CD4-positive, alpha-beta T cell treated with Interferon gamma for 1 hour (primary cell): Measurements from ENCODE around the gene ZSCAN18.

Experiments used
- DNase-seq: peaks from one replicate; pipeline ENCODE4 v3.0.0-alpha.2; 2020

The ZSCAN18 gene

DNA sequence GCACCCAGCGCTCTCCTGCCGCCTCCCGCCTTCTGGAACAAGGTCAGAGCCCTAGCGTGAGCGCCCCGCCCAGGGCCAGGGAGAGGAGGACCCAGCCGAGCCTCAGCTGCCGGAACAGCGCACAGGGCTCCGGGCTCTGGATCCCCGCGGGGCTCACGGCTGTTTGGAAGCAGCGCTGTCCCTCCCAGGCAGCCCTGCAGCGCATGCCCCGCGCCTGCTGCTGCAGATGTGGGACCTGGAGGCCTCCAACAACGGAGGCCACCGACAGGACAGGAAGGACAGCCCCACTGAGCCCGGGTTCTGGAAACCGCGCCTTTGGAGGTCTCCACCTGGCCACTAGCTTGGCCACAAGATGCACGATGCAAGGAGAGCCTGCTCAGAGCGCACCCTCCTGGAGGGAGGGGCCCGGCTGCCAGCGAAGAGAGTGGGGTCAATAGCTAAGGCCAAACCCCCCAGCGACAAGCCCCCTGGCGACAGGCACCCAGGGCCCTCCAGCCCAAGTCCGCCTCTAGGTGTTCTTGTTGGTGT is 12.6 kb downstream of the ZSCAN18 start:
- no peak for DNase-seq

DNA sequence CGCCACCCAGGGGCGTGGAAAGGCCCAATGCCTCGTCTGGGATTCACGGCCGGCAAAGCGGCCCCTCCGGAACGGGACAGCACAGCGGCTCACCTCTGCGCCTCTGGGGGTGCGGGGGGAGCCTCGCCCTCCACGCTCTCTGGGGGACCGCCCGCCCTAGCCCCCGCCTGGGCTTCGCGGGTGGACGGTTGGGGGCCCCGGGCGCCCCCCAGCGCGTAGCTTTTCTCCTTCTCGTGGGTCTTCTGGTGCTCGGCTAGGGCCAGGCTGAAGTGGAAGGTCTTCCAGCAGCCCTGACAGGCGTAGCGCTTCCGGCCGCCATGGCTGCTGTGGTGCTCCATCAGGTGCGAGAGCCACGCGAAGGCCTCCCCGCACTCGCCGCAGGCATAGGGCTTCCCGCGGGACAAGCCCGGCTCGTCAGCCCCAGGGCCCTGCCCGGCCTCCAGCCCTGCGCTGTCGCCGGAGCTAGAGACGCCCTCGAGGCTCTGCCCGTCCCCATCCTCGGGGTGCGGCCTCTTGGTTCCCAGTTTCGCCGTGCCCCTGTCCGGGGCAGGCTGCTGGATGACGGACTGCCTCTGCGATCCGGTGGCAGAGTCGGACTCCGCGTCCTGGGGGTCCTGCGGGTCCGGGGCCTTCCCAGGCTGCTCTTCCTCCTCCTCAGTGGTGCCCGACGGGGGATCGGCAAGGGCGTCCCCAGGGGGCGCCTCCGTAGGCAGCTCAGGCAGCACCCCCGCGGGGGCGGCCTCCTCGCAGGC is 13.3 kb downstream of the ZSCAN18 start:
- DNase-seq: no peak

DNA sequence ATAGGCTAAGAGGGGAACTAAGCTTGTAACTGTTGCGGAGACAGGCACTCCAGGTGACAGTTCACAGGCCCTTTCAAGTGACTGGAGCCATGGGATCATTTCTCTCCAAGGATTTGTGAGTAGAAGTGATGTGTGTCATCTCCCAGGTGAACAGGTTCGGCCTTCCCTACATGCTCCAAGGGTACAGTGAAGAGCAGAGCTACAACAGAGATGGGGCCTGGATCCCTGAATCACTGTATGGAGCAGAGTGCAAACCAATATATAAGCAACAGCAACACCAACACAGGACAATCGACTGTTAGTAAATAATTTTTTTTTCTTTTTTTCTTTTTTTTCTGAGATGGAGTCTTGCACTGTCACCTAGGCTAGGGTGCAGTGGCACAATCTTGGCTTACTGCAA is 15.0 kb downstream of the ZSCAN18 start:
- no peak for DNase-seq

DNA sequence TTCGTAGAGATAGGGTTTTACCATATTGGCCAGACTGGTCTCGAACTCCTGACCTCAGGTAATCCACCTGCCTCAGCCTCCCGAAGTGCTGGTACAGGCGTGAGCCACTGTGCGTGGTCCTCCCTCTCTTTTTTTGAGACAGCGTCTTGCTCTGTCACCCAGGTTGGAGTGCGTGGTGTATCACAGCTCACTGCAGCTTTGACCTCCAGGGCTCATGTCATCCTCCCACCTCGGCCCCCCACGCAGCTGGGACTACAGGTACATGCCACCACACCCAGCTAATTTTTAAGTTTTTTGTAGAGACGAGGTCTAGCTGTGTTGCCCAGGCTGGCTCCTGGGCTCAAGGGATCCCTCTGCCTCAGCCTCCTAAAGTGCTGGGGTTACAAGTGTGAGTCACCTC is 18.2 kb downstream of the ZSCAN18 start:
- DNase-seq: no peak

DNA sequence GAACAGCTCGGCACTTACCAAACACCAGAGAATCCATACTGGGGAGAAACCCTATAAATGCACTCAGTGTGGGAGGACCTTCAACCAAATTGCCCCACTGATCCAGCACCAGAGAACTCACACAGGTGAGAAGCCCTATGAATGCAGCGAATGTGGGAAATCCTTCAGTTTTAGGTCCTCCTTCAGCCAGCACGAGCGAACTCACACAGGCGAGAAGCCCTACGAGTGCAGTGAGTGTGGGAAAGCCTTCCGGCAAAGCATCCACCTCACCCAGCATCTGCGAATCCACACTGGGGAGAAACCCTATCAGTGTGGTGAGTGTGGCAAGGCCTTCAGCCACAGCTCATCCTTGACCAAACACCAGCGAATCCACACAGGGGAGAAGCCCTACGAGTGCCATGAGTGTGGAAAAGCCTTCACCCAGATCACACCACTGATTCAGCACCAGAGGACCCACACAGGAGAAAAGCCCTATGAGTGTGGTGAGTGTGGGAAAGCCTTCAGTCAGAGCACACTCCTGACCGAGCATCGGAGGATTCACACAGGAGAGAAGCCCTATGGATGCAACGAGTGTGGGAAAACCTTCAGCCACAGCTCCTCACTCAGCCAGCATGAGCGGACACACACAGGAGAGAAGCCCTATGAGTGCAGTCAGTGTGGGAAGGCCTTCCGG is 30.7 kb downstream of the ZSCAN18 start:
- DNase-seq: no peak

DNA sequence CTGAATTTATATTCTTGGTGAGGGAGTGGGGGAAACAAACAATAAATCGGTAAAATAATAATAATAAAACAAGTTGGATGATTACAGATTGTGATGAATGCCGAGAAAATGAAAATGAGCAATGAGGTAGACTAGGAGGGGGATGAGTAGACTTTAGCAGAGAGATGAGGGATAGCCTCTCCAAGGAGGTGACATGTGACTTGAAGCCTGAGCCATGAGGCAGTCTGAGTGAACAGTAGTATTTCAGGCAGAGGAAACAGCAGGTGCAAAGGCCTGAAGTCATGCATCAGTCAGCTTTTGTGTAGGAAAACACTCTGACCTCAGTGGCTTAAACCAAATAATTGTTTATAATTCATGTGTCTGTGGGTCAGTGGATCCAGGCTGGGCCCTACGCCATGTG is 34.3 kb downstream of the ZSCAN18 start:
- DNase-seq: no peak

DNA sequence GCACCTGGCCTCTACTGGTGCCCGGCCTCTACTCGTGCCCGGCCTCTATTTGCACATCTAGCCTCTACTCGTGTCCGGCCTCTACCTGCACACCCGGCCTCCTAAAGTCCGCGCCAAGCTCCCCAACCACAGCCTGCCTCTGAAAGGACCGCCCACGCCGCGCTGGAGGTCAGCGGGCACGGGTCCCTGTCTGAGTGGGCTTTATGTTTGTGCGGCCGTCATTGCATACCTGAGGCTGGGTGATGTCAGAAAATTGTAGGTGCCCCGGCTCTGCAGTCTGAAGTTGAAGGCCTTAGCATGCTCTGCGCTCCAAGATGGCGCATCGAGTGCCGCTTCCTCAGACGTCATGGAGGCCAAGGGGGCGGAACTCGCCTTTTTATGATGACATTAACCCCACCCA is 37.8 kb downstream of the ZSCAN18 start:
- DNase-seq: no peak

DNA sequence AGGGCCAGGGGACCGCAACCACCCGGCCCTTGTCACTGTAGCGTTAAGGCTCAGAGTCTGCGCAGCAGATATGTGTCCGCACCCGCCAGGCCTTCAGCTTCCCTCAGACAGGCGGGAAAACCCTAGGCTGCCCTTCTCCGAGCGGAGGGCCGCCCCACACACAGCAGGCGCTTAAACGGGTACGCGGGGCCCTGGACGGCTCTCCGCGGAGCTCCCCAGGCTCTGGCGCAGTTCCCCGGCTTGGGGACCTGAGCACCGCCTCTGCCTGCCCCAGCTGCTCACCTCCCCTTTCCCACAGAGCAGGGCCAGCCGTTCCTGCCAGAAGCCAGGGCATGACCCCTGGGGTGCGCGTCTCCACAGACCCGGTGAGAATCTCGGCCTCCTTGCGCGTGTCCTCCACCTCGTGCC is 38.4 kb downstream of the ZSCAN18 start:
- no peak for DNase-seq

DNA sequence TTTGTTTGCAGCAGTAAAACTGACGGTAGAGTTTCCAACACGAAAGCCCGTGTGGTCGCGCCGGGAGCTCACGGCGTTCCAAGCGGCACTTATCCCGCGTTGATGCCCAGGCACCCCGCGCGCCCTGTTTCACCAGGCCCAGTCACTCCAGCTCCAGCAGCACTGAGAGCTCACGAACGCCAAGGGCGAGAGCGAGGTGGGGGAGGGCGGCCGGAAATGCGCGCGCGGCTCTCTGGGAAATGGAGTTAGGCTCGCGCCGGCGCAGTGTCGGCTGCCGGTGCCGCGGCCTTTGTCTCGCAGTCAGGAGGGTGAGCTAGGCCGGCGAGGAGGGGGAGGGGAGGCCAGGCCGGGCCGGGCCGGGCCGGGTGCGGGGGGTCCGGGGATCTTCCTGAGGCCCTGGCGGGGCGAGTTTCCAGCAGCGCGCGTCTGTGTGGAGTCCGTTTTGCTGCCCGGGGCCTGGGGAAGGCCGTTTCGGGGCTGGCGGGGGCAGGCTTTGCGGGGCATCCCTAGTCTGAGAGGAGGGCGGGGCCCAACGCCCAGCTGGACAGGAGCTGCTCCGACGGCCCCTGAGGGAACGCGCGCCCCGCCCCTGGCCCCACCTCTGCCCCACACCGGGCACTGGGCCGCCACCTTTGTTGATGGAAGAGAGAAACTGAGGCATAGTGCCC is 38.9 kb downstream of the ZSCAN18 start, which contains the start of gene ZNF135:
Gene ZNF135 (plus strand): TSS at position 280 of the 668 bp plus-strand sequence. CDS start 721 bp downstream, outside the sequence.
- DNase-seq: peak; percentile 77

DNA sequence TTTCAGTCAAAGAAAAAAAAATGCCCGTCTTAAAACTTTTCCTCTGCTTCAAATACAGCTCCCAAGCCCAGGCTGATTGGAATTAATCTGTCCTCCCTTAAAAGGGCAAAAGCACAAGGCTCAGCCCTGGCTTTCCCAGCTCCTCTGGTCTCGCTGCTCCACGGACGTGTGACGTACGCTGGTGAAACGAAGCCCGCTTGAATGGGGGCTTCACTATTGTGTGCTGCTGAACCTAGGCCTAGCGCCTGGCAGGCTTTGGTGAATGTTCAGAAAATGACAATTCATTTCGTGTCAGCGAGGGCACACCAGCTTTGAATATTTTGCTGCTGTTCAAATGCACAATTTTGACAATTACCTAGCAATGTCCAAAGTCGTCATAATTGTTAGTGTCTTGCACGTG is 39.6 kb downstream of the ZSCAN18 start:
- DNase-seq: no peak

DNA sequence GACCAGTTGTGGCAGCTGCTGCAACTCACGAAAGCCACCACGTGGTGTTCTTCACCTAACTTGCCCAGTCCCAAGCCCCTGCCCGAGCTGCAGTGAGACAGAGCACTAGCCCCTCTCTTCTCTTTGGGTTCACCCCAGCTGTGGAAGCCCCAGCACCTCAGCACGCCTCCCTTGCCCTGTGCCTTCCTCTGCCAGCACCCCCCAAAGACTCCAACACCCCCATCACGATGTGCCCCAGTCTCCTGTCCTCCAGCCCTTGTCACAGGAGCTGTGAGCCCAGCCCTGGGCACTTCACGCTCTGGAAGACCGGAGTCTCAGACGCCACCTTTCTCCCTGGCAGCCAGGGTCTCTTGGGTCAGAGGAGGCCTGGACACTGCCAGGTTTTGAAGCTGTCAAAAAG is 41.2 kb downstream of the ZSCAN18 start:
- no peak for DNase-seq

DNA sequence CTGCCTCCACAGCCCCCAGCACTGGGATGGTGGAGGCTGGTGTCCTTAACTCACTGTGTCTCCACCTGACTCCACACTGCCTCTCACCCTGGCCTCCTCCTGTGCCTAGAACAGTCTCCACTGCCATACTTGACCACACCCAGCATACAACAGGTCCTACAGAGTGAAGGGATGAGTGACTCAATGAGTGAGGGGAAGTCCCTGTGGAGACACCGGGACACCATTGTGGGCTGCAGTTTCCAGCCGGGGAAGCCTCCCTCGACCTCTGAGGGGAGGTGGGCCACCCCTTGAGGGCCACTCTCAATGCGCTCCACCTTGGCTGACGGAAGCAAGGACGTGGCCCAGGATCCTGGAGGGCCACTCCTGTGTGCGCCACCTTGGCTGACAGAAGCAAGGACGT is 41.8 kb downstream of the ZSCAN18 start:
- no peak for DNase-seq

DNA sequence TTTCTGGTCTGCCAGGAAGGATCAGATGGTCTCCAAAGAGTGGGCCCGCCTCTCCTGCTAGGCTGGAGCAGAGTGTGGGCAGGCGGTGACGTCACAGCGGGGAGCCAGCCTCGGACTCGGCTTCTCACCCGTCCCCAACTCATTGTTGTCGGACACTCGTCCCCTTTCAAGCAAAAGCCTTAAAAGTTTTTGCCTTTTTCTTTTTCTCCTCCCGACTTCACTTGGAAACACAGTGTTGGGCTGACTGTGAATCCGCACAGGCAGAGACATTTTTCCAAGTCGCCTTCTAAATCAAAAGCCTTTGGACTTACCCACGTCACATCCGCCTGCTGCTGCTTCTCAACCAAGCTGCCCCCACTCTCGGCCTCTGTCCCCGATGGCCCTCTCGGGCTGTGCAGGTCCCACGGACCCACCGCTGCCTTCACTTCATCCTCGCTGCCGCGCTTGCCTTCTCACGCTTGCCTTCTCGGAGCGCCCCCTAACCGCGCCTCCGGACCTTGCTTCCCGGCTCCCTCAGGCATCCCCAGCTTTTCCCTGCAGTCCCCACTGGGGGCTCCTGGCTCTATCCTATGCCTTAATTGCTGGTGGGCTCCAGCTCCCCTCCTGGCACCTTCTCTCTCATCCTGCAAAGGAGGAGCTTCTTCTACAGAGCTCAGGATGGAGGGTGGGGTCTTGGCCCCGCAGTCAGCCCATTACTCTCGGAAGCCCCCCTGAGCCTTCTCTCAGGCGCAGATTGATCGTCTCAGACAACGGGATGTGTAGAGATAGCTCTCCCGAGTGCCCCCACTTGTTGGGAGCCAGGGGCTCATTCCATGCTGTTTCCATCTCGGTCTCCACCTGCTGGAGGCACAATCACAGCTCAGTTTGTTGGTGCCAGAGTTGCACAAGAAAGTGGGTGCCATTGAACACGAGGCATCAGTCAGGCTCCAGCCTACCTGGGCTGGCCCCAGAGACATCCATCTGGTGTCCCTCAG is 42.8 kb downstream of the ZSCAN18 start:
- no peak for DNase-seq

DNA sequence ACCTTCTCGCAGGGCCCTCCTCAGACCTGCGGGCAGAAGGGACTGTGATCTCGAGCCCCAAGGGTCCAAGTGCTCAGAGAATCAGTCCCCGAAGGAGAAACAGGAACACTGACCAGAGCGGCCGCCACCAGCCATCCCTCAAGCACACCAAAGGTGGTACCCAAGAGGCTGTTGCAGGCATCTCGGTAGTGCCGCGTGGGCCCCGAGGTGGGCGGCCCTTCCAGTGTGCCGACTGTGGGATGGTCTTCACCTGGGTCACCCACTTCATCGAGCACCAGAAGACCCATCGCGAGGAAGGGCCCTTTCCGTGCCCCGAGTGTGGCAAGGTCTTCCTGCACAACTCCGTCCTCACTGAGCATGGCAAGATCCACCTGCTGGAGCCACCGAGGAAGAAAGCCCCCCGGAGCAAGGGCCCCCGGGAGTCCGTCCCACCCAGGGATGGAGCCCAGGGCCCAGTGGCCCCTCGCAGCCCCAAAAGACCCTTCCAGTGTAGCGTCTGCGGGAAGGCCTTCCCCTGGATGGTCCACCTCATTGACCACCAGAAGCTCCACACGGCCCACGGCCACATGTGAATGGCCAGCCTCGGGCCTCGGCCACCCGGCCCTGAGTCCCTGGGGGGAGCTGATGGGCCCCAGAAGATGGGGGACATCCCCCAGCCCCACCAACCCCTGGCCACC is 44.4 kb downstream of the ZSCAN18 start:
- no peak for DNase-seq

DNA sequence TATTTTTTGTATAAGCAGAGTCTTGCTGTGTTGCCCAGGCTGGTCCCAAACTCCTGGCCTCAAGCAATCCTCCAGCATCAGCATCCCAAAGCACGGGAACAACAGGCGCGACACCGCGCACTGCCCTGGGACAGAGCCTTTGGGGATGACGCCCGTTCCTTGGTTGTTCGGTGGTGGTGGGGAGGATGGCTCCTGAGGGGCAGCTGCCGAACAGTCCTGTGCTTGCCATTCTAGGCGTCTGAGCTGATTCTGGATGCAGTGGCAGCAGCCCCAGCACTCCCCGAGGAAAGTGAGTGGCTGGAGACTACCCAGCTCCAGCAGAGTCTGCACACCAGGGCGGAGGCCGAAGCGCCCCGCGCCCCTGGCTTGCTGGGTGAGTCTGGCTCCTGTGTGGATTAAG is 45.8 kb downstream of the ZSCAN18 start:
- DNase-seq: no peak

DNA sequence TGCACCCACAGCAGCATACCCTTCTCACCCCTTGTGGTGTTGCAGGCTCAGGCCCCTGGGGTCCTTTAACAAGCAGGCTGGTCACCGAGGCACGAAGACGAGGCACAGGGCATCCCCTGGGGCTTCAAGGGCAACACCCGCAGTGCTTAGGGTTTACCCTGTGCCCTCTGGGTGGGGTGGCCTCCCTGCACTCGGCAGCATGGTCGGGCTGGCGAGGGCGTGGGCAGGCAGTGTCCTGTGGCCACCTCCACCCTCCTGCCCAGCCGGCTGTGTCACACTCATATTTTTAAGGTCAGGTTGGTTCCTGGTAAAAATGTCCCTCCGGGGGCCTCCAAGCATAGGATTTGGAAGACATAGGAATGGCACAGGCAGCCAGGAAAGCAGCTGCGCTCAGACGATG is 50.4 kb downstream of the ZSCAN18 start:
- DNase-seq: no peak

DNA sequence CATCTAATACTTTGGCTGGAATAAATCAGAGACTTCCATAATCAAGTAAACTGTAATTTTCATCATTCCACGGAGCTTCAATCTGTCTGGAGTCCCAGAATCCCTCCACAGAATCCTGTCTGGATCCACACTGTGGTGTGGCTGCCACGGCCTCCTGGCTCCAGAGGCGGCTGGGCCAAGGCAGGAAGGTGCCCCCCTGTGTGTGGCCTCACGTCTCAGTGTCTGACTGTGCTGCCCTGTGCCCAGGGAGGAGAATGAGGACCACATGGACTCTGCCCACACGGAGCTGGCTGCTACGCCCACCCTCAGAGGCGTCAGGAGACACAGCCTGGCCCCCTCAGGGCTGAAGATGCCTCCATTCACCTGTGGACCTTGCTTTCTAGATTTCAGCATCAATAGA is 51.2 kb downstream of the ZSCAN18 start:
- DNase-seq: no peak

DNA sequence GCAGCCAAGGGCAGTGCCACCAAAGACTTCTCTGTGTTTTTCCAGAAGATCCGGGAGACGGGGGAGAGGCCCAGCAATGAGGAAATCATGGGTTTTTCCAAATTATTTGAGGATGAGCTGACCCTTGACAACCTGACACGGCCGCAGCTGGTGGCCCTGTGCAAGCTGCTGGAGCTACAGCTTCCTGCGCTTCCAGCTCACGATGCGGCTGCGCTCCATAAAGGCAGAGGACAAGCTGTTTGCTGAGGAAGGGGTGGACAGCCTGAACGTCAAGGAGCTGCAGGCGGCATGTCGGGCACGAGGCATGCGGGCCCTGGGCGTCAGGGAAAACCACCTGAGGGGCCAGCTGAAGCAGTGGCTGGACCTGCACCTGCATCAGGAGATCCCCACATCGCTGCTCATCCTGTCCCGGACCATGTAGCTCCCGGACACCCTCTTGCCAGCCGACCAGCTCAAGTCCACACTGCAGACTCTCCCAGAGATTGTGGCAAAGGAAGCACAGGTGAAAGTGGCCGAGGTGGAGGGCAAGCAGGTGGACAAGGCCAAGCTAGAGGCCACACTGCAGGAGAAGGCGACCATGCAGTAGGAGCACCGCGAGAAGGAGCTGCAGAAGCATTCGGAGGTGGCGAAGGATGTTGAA is 52.5 kb downstream of the ZSCAN18 start:
- no peak for DNase-seq

DNA sequence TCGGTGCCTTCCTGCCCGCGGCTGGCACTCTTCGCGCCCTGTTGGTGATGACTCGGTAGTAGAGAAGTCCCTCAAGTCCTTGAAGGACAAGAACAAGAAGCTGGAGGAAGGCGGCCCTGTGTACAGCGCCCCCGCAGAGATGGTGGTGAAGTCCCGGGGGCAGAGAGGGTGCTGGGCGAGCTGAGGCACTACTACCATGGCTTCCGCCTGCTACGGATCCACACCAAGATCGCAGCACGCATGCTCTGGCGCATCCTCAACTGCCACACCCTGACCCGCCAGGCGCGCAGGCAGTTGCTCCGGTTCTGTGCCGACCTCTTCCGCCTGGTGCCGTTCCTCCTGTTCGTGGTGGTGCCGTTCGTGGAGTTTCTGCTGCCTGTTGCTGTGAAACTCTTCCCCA is 53.1 kb downstream of the ZSCAN18 start:
- no peak for DNase-seq

DNA sequence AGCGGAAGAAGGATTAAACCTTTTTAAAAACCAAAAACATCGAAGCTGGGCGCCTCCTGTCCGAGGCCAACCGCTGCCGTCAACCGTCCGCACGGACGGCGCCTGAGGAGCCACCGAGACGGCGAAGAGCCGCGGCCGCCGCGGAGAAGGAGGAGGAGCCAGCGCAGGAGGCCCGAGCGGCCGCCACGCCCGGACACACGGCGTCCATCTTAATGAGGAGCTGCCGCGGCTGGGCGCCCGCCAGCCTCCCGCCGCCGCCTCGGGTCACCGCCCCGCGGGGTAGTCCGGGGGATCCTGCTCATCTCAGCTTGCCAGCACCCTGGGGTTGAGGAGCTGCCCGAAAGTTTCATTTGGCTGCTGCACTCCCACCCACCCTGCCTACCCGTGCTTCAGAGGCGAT is 53.6 kb downstream of the ZSCAN18 start:
- DNase-seq: no peak
